ENCODE results near the gene FOXE3. TPM values are rescaled to one million over a fixed set of nuclear protein-coding genes. Genes with fewer than 3 reads are reported as not detected.
A peak's percentile ranks its signal among the peaks of the same experiment; 100 is the strongest.

The FOXE3 gene
- total and polyA plus RNA-seq, 2 of the 8 experiments (the other 6 are each of a cell fraction or from before 2014, with no cell fraction given), result 0.18 TPM; not detected in 1

DNA sequence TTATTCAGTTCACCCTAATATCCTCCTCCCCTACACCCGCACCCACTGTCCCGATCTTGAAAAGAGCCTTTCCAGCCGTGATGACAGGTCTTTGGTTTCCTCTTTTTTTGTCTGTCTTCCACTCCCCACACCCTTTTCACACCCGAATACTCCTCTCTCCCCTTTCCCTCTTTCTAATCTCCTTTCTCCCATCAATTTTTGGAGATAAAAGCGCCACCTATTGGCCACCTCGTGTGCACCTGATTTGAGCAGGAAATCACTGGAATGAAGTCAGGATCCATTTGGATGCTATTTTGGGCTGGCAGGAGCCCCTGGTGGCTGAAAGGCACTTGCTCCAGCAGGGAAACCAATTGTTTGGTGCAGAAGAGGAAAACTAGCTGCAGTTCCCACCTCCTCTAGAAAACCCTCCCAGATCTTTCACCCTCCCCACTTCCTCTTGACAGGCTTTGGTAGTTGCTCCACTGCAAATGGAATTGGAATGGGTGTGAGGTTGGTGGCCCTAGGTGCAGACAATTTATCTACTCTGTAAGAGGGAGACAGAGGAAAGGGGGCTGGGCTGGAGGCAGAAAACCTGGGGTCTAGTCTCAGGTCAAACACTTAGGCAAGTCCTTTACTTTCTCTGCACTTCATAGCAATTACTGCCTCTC is 8.4 kb downstream of the FOXE3 start:
- Histone ChIP-seq H4K5ac (ENCODE audit: insufficient read length, low read depth, low read length) (no peak overlapping the region), H3K23me2 (ENCODE audit: low read depth, low read length) (no peaks in the 10 kb centered on the region), H4K8ac (ENCODE audit: extremely low read depth, insufficient read depth, low read length) (no peak overlapping the region), H4K20me1 (replicated peaks in 1 of 2; ENCODE audit: control insufficient read depth in 1 of 2, insufficient read depth in 2 of 2, low read length in 2 of 2) (peaks cover 0 to 2% of the 10 kb centered on the region in 2 experiments), H3K79me2 (ENCODE audit: control insufficient read depth in 1 of 2, insufficient read depth in 2 of 2, low read length in 2 of 2) (no peaks in the 10 kb centered on the region), H3K56ac (replicated peaks; ENCODE audit: insufficient read length, low read depth, low read length) (no peak overlapping the region), H2AFZ (ENCODE audit: low read length) (no peak overlapping the region), H3K4me3 (ENCODE audit: extremely low read depth in 1 of 4, insufficient read depth in 2 of 4, low read depth in 3 of 4, low read length in 4 of 4) (no peak overlapping the region), H3K79me1 (ENCODE audit: low read depth, low read length) (no peaks in the 10 kb centered on the region), H2AK5ac (ENCODE audit: low read depth, low read length) (no peak overlapping the region), H2BK5ac (ENCODE audit: low read depth, low read length) (no peak overlapping the region), H3K4me2 (ENCODE audit: insufficient read depth in 1 of 2, low read depth in 2 of 2, low read length in 2 of 2) (no peak overlapping the region; a peak in 1 of 4 replicates), H3K18ac (ENCODE audit: extremely low read depth, low read length) (no peak overlapping the region), H3K27ac (ENCODE audit: low read depth, low read length) (no peak overlapping the region), H3K4me1 (replicated peaks in 1 of 4; ENCODE audit: control insufficient read depth in 3 of 4, insufficient read depth in 4 of 4, low read length in 3 of 4) (peaks cover 0 to 3% (median 2%) of the 10 kb centered on the region in 4 experiments; a peak in 2 of 7 replicates), H4K91ac (replicated peaks; ENCODE audit: insufficient read length, low read length) (no peak overlapping the region), H3K27me3 (replicated peaks in 1 of 4; ENCODE audit: control insufficient read depth in 3 of 4, extremely low read depth in 1 of 4, insufficient read depth in 3 of 4, low read length in 3 of 4) (peaks cover 11 to 53% (median 39%) of the 10 kb centered on the region in 4 experiments), H3K9ac (replicated peaks in 1 of 4; ENCODE audit: extremely low read depth in 1 of 4, low read depth in 3 of 4, low read length in 3 of 4) (no peak overlapping the region), H3K4ac (replicated peaks; ENCODE audit: insufficient read length, low read depth, low read length) (no peak overlapping the region), H2BK12ac (ENCODE audit: low read depth, low read length) (no peak overlapping the region; the same call in 1 of the 2 replicates), H3K9me3 (ENCODE audit: insufficient read depth in 2 of 2, low read depth in 1 of 2, low read length in 1 of 2) (no peaks in the 10 kb centered on the region), H3K14ac (ENCODE audit: insufficient read length) (no peak overlapping the region), H3K36me3 (ENCODE audit: control insufficient read depth in 2 of 4, insufficient read depth in 4 of 4, low read length in 3 of 4) (no peaks in the 10 kb centered on the region), H2BK20ac (ENCODE audit: low read length) (no peak overlapping the region; the same call in 1 of the 2 replicates), H2BK120ac (replicated peaks; ENCODE audit: low read depth, low read length) (no peak overlapping the region), H3K23ac (ENCODE audit: insufficient read length) (no peak overlapping the region), H2BK15ac (ENCODE audit: low read length) (no peak overlapping the region)
- whole genome bisulfite sequencing, 2 experiments (ENCODE audit: extremely low coverage in 1 of 2, insufficient coverage in 1 of 2, insufficient read length in 1 of 2, insufficient replicate concordance in 2 of 2, low coverage in 1 of 2, low lambda C conversion rate in 2 of 2, missing lambda C conversion rate in 1 of 2), result 6% methylated on average over 6 of the region's 6 CpGs; no CpG with 5 or more reads in 1 of the 2 experiments
- ChIA-PET CTCF (ENCODE audit: partially characterized antibody) (interaction anchor here (0.6 to 11.5 kb wide), 32 partner anchors 10 to 591 kb away, joined by 3 to 140 read pairs (median 4); partner anchors contain the start of gene FOXD2), POLR2A (ENCODE audit: partially characterized antibody) (interaction anchor here (1.1 kb wide), 1 partner anchor 12 kb away, joined by 3 read pairs; no protein-coding TSS in a partner anchor)
- DNase-seq (ENCODE audit: low read depth in 1 of 2, low spot score in 2 of 2), result peak in 1 of 2 experiments; percentile 69
- peak; percentile 96 for FAIRE-seq
- TF ChIP-seq EGR1 (IDR thresholded peaks at IDR 0.05; ENCODE audit: borderline replicate concordance, low read depth, low read length), result no peak
- TF ChIP-seq RBBP5 (IDR thresholded peaks at IDR 0.05; ENCODE audit: borderline replicate concordance, low read depth, low read length), result no peak
- TF ChIP-seq CHD2 (IDR thresholded peaks at IDR 0.05; ENCODE audit: low read length), result no peak
- 0 out of 2 replicates have a peak, but pooled peaks have one; percentile 34 for TF ChIP-seq JUND (IDR thresholded peaks at IDR 0.05; ENCODE audit: low read length)
- TF ChIP-seq FOSL1 (IDR thresholded peaks at IDR 0.05; ENCODE audit: insufficient read depth, low read depth, low read length), result no peak
- TF ChIP-seq EZH2 (IDR thresholded peaks at IDR 0.05; ENCODE audit: low read depth, low read length, severe bottlenecking), result no peak
- TF ChIP-seq RAD21 (IDR thresholded peaks at IDR 0.05 in 1 of 2, conservative IDR thresholded peaks at IDR 0.05 in 1 of 2; ENCODE audit: low read depth in 2 of 2, low read length in 2 of 2), result peak; percentile 62 to 71
- no peak for TF ChIP-seq KDM4A (IDR thresholded peaks at IDR 0.05; ENCODE audit: low read depth, low read length, severe bottlenecking)
- TF ChIP-seq, protein P1, sequence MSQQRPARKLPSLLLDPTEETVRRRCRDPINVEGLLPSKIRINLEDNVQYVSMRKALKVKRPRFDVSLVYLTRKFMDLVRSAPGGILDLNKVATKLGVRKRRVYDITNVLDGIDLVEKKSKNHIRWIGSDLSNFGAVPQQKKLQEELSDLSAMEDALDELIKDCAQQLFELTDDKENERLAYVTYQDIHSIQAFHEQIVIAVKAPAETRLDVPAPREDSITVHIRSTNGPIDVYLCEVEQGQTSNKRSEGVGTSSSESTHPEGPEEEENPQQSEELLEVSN (IDR thresholded peaks at IDR 0.05), result no peak
- peak; percentile 71 for TF ChIP-seq YY1 (IDR thresholded peaks at IDR 0.05; ENCODE audit: low read depth, low read length)
- 0 out of 4 replicates have a peak, but pooled peaks of 1 of the 2 experiments have one; percentile 56 for TF ChIP-seq SIN3A (conservative IDR thresholded peaks at IDR 0.05 in 1 of 2, IDR thresholded peaks at IDR 0.05 in 1 of 2; ENCODE audit: low read depth in 1 of 2, low read length in 2 of 2)

Measured in H1 (cell line).